DMS53 treated with DMSO at 0.1 percent for 48 hours (cell line): Measurements from ENCODE around the gene PTPN4.
"Not testable (repeated sequence)": the region's sequence is repeated elsewhere in the genome, so short reads cannot be mapped to it uniquely, and the experiment has no call there.

Experiments used
- DNase-seq: peaks from one replicate; lab custom pipeline; 2025; ENCODE audit not compliant: unreplicated experiment; lab: John Stamatoyannopoulos, UW

Gene PTPN4

DNA sequence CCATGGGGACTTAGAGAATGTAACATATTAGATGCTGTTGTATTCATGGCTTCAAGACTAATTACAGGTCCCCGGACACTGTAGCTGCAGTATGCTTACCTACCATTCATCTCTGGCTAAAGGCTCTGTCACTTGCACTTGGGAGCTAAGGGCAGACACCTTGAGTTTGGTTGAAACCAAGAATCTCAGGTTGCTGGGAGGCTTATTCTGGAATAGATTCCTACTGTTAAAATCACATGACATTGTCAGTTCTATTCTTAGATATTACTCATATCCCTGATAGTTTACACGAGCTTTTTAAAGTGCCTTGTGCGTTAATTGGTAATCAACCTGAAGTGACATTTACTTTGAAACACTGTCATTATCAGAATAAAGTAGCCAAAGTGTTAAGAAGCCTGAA lies 180.2 kb downstream of the PTPN4 start:
- no peak for DNase-seq

DNA sequence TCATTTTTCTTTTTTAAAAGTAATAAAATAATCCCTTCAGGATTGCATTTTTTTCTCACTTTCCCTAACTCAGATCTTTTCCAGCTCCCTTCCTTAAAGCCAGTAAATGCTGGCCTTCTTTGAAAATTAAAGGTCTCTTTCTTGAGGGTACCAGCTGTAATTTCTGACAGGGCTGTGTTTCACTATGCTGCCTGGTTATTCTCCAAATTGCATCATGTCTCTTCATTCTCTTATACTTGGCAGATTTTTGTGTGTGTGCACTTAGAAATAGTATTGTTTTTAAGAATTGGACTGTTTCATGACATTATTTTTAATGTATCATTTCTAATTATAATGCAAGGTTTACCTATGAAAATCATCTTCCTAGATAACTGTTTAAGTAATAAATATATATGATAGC lies 181.1 kb downstream of the PTPN4 start:
- DNase-seq: no peak

DNA sequence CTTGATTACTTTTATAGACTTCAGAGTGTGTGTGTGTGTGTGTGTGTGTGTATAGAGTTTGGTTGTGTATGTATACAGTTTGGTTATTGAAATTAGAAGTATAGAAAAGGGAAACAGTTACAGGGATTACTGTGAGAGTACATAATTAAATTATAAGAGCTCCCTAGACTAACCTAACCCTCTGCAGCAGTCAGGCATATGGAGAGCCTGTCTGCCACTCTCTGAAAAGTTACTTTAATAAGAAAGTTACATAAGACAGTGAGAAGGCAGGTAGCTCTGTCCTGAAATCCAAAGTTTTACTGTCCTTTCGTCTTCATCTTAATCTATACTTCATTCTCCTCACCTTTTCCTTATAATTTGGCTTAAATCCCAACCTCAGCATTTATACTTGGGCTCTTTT lies 181.7 kb downstream of the PTPN4 start:
- DNase-seq: no peak

DNA sequence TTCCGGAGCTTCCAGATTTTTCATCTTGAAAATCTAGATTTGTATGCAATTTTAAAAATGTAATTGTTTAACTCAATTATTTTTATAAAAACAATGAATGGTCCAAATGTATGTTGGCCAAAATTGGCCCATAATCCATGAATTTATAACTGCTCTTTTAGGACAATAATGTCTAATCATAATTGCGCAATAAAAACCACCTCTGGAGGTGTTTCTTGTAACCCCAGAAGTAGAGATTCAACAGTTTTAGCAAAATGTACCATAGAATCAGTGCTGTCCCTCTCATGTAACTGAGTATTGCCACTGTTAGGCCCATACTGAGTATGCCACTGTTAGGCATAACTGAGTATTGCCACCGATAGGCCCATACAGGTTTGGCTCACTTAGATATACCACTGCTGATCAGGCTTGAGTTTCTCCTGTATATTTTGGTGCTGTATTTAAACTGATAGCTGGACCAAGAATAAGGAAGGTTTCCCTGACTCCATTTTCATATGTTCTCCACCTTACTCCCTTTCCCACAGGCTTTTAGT lies 182.3 kb downstream of the PTPN4 start:
- no peak for DNase-seq

DNA sequence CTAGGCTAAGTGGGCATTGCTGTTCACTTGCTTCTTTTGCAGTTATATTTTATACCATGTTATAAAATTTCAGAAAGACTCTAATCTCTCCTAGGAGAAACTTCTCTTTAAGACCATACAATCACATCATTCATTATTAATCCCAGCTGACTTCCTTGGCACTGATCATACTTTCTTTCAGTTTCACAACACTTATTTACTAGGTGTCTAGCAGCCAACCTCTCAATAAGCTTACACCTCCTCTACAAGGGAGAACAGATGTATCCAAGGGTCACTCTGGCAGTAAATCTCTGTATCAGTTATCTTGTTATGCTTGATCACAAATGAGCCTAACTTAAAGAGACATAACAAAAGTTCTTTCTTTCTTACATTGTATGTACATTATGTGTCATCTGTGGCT lies 183.3 kb downstream of the PTPN4 start:
- DNase-seq: no peak

DNA sequence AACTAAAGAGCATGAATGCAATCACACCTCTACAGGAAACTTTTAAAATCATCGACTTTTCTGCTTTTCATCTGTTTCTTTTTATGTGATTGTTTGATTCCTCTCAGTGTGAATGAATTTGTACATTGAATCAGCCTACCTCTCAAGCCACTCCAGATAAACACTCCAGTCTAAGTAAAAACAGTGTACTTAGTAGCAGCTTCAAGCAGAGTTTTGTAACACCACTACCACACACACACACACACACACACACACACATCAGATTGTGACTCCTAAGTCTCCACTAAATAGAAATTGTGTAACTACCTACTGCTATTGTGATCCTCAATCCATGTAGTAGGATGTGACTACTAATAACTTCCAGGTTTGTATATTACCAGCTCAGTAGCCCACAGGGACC lies 187.8 kb downstream of the PTPN4 start:
- DNase-seq: no peak

DNA sequence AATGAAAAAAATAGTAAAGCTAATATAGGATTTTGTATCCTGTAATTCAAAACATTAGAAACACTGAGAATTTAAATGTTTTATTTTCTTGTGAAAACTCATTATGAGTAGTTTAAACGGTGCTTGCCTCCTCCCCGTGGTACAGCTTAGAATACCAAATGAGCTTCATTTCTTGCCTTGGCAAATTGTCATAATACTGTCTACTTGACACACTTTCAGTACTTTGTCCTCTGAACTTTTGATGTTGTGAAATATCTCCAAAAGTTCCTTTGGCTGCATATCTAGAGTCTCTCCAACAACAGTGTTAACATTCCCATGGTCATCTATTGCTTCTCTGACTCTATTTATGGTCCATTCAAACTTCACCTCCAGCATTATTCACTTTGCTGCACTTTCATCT lies 191.2 kb downstream of the PTPN4 start:
- DNase-seq: no peak

DNA sequence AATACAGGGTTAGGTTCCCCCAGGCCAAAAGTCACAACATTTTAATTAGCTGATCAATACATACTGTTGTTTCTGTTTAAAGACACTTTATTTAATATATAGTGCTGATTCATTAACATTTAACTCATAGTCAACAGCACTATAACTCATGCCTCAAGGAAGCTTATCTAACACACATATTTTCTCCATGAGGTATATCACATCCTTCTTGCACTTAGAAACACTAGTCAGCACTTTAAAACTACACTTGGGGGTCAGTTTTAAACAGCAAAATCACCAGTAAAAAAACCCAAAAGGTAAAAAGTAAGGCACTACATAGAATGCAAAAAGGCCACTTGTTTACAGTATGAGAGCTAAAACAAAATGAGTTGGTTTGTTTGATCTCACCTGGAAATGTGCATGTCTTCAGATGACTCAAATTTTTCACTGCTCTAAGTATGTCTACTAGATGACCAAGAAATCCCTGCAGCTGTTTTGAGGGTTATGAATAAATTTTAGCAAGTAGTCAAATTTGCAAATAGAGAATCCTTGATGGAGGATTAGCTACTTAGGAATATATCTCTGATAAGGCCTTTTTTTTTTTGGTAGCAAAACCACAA lies 199.0 kb downstream of the PTPN4 start:
- DNase-seq: no peak

DNA sequence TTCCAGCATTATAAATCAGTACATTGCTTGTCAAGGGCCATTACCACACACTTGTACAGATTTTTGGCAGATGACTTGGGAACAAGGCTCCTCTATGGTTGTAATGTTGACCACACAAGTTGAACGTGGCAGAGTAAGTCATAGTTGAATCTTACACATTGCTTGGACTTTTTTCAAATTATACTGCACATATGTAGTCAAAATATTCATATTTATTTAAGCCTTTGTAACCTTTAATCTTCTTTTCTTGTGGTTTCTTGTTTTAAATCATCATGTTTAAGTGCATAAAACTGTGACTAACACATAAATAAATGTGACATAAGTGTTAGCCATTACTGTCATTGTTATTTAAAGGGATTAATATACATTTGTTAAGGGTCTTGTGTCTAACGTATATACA lies 201.1 kb downstream of the PTPN4 start:
- no peak for DNase-seq

DNA sequence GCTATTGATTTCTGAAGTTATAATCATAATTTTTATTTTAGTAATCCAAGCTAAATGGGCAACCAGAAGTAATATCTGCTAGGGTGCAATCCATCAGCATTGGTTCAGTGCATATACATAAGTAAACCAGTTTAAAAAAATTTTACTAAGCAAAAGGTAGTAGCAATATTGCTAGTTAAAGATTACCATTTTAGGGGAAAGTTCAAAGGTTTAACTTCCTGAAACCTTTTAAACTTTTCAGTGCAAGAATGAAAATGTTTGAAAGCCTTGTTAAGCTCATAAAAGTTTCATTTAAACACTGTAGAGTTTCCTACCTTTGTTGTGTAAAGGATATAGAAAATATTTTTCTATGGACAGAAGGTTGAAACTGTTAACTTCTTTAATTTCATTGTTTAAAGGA lies 222.2 kb downstream of the PTPN4 start:
- no peak for DNase-seq

DNA sequence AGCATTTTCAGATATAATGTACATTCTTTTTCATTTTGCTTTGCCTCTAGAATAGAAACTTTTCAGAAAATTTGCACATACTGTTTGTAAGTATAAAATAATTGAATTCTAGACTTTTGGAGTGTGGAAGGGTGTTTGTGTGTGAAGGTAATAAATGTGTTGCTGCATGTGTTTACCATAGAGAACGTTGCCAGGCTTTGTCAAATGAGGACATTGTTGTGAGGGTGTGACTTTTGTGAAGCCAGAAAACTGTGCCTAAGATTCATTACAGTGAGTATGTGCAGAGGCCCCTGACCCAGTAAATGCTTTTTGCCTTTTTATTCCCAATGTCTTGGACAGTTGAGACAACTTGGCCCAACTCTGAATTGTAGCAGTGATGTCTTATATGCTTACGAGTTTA lies 222.8 kb downstream of the PTPN4 start:
- DNase-seq: no peak

DNA sequence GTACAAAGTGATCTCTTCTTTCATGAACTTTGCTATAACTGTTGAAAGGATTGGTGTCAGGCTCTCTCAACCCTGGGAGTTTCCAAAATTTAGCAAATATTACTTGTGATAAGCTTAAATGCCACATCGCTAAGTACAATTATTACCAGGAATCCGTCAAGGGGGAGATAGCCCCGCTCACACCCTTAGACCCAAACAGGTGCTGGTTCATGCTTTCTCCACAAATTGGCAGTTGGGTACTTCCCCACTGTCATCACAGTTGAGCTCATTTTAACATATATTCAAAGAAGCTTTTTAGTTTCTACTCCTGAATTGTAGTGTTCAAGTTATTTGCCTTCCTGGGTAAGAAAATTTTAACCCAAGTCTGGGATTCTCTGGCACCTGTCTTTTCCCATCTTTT lies 223.4 kb downstream of the PTPN4 start:
- DNase-seq: no peak

DNA sequence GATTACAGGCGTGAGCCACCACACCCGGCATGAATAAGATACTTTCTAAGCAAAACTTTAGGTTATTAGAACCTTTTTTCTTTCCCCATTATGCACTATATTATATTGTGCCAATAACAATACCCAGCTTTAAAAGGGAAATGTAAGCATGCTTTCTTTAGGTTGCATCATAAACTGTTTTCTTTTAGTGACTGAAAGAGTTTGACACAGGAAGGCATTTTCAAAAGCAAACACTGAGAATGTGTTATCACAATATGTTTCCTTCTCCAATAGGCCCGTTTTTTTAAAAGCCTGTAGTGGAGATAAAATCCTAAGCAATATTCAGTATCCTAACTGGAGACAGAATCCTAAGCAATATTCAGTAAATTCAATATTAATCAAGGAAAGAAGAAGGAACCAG lies 236.4 kb downstream of the PTPN4 start:
- DNase-seq: no peak

DNA sequence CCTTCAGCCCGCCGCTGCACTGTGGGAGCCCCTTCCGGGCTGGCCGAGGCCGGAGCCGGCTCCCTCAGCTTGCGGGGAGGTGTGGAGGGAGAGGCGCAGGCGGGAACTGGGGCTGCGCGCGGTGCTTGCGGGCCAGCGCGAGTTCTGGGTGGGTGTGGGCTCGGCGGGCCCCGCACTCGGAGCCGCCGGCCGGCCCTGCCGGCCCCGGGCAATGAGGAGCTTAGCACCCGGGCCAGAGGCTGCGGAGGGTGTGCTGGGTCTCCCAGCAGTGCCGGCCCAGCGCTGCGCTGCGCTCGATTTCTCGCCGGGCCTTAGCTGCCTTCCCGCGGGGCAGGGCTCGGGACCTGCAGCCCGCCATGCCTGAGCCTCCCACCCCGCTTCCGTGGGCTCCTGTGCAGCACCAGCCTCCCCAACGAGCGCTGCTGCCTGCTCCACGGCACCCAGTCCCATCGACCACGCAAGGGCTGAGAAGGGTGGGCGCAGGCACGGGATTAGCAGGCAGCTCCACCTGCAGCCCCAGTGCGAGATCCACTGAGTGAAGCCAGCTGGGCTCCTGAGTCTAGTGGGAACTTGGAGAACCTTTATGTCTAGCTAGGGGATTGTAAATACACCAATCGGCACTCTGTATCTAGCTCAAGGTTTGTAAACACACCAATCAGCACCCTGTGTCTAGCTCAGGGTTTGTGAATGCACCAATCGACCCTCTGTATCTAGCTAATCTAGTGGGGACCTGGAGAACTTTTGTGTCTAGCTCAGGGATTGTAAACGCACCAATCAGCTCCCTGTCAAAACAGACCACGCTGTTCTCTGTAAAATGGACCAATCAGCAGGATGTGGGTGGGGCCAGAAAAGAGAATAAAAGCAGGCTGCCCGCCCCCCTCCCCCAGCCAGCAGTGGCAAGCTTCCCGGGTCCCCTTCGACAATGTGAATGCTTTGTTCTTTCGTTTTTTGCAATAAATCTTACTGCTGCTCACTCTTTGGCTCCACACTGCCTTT lies 237.5 kb downstream of the PTPN4 start:
- not testable (repeated sequence) for DNase-seq

DNA sequence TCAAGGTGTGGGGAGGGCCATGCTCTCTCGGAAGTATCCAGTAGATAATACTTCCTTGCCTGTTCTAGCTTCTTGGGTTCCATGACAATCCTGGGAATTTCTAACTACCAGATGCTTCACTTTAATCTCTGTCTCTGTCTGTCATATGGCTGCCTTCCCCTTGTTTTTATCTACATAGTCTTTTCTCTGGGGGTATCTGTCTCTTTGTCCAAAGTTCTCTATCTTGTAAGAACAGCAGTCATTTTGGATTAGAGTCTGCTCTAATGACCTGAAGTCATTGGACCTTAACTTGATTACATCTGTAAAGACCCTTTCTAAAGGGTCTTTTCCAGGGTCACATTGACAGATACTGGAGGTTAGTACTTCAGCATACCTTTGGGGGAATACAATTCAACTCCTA lies 241.7 kb downstream of the PTPN4 start:
- DNase-seq: no peak

DNA sequence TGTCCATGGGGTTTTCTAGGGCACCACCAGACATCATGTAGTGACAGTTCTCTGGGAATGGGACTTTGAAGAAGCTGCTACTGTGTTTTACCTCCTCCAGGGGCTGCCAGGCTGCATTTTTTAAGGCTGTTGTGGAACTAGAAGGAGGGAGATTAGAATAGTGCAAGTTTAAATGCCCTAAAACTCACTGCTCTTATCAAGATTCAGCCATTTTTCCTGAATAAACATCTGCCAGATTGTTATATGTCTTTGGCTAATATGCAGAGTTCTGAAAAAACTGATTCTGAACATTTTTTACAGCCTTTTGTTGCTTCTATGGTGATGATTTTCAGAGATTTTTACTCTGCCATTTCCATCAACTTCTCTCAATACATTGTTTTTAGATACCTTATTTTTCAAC lies 244.5 kb downstream of the PTPN4 start:
- no peak for DNase-seq

DNA sequence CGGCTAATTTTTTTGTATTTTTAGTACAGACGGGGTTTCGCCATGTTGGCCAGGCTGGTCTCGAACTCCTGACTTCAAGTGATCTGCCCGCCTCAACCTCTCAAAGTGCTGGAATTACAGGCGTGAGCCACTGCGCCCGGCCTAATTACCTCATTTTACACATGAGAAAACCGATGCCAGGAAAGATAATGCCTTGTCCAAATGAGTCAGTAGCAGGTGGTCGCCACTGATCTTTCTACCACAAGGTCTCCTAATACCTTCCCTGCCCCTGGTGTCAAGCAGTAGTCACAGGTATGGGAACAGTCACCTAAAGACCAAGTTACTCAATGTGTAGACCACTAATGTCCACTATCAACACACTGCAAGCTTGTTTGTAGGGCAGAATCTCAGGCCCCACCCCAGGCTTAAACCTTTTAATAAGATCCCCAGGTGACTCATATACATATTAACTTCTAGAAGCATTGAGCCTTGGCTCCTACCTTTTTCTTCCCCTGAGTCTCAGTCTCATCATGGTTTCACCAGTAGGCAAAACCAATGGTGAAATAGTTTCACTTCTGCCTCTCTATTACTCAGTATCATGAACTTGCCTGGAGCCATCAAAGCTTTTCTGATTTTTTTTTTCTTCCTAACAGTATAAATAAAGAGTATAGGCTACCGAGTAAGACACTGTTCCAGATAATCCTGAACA lies 246.3 kb downstream of the PTPN4 start:
- no peak for DNase-seq

DNA sequence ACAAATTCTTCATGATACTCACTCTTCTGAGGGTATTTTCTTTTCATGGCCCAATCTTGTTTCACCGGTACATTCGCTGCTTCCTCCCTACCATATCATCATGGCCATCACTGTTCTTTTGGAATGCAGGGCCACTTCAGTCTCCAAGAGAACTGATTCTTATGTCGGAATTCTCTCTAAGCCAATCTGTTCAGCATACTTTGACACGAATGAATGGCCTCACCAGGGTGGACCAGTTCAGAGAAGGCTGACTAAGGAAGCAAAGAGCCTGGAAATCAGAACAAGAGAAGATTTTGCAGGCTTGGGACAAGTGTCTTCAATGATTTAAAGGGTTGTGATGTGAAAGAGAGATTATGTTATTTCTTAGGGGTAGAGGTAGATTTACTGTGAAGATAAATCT lies 248.1 kb downstream of the PTPN4 start:
- no peak for DNase-seq

DNA sequence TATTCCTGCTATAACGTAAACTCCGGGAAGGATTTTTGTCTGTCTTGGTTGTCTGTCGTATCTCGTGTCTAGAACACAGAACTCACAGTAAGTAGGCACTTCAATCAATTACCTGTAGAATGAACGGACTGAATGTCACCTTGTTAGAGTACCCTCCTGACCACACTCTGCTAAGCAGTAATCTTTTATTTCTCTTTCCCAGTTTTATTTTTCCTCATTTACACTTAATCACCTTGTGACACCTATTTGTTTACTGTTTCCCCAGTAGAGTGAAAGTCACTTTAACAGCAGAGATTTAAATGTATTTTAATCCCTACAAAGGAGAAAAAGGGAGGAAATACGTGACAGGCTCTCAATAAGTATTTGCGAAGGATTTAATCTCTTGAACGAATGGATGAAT lies 252.6 kb downstream of the PTPN4 start:
- DNase-seq: no peak

DNA sequence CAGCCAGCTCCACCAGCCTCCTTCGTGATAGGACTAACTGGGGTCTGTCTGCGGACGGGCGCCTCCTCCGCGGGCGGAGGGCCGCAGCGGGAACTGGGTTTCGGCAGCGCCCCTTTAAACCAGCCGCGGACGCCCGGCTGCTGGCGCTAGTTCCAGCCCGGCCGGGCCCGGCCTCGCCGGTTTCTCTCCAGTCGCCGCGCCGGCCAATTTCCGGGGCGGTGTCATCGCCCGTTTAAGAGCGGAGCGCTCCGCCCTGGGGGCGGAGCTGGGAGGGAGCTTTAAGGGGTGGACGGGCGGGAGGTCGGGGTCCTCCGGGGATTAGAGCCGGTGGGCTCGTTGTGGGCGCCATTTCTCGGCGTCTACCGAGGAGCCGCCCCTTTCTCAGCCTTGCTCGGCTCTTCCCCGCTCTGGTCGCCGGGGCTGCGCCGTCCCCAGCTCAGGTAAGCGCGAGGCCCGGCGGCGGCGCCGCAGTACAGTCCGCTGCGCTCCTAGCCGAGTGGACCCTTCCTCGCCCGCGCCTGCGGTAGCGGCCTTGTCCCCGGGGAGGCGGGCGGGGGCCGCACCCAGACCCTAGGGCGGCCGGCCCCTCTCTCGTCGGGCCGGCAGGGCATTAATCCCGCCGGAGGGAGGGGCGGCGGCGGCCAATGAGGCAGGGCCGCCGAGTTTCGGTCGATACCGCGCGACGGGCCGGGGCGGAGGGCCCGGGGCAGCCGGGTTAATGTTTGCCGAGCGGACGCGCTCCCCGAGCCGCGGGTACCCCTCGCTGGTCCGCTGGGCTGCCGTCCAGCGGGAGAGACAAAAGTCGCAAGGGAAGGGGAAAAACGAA lies 253.3 kb downstream of the PTPN4 start, which contains the start of gene EPB41L5:
EPB41L5 (plus strand) TSS at position 307 of the 826 bp plus-strand sequence. CDS start 6,008 bp downstream, outside the sequence.
- peak; percentile 86 for DNase-seq
